Measurements from ENCODE around the gene CHFR.
"Not testable (repeated sequence)": the region's sequence is repeated elsewhere in the genome, so short reads cannot be mapped to it uniquely, and the experiment has no call there.

Gene CHFR

DNA sequence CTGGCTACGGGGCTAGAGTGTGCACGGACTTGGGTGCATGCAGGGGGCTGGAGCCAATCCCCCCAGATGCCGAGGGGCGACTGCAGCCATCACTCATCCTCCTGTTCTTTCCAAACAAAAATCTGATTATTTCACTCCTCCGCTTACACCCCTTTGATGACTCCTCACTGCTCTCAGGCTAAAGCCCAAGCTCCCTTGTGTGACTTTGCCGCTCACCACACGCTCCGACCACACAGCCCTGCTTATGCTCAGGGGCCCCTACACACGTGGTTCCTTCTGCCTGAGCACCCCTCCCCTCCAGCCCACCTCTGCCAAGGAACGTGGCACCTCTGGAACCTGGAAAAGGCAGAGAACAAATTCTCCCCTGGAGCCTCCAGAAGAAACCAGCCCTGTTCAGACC is 13.7 kb downstream of the CHFR start:
- DNase-seq, result no peak

- peak; percentile 18 to 46 for DNase-seq
These were observed 14.4 kb downstream of the CHFR start for GRCh38 chr12:132872975-132873421.

GRCh38 chr12:132872073-132872855 is 15.1 kb downstream of the CHFR start:
- DNase-seq, result no peak

DNA sequence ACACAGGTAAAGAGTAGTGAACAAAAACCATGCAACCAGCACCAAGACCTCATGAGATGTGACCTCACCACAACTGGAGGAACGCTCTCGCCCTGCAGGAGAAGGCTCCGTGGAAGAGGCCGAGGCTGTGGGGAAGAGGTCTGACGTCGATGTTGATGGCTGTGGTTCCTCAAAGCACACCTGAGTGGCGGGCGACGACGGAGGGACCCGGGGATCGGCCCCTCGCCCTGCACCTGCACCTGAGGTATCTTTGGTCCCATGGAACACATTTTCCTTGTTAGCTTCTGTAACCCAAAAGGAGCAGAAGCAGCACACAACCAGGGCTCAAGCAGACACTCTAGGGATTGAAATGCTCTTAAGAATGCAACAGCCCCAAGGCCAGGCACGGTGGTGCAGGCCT is 17.9 kb downstream of the CHFR start:
- no peak for DNase-seq

GRCh38 chr12:132866251-132866828 is 21.1 kb downstream of the CHFR start:
- no peak for DNase-seq

DNA sequence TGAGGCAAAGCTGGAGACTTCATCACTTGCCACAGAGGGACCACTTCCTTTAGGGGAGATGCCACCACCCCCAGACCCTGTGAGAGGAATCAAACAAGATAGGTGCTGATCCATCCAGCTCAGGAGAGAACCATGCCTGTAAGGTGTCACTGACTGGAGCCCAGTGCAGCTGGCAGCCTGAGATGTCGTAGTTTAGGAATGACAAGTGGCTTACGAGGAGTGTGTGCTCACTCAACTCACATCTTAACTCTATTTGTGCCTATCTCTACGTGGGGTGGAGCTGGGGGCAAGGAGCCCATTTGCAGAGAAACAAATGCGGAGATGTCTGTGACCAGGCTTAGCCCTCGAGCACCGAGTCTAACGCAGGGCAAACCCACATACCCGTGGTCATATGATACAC is 25.8 kb downstream of the CHFR start:
- no peak for DNase-seq

DNA sequence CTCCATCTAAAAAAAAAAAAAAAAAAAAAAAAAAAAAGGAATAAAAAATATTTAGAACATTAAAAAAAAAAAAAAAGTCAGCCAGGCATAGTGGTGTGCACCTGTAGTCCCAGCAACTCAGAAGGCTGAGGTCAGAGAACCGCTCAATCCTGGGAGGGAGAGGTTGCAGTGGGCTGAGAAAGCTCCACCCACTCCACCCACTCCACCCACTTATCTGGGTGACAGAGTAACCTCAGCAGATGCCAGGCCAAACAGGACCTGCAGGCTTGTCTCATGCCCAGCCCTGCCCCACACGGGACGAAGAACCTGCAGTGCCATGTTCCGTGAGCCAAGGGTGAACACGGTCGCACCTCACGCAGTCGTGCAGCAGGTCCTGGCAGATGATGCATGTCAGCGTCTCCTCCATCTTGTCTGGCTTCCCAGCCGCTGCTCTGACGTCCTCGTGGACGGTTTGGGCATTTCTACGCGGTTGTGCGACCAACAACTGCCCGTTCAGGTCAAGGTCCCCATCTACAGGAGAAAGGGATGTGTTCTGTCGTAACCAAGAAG is 28.6 kb downstream of the CHFR start:
- no peak for DNase-seq

DNA sequence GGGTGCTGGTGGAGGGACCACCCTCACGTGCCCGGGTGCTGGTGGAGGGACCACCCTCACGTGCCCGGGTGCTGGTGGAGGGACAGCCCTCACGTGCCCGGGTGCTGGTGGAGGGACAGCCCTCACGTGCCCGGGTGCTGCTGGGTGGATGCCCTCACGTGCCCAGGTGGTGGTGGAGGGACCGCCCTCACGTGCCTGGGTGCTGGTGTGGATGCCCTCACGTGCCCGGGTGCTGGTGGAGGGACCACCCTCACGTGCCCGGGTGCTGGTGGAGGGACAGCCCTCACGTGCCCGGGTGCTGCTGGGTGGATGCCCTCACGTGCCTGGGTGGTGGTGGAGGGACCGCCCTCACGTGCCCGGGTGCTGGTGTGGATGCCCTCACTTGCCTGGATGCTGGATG is 30.4 kb downstream of the CHFR start:
- not testable (repeated sequence) for DNase-seq

DNA sequence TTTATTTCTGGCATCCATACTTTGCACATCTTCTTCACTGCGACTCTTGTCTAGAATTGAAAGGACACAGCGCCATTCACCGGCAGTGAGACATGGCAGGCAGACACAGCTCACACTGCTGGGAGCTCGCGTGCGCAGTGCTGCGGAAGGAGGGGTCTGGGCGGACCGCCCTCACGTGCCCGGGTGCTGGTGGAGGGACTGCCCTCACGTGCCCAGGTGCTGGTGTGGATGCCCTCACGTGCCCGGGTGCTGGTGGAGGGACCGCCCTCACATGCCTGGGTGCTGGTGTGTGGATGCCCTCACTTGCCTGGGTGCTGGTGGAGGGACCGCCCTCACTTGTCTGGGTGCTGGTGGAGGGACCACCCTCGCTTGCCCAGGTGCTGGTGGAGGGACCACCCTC is 30.8 kb downstream of the CHFR start:
- no peak for DNase-seq

DNA sequence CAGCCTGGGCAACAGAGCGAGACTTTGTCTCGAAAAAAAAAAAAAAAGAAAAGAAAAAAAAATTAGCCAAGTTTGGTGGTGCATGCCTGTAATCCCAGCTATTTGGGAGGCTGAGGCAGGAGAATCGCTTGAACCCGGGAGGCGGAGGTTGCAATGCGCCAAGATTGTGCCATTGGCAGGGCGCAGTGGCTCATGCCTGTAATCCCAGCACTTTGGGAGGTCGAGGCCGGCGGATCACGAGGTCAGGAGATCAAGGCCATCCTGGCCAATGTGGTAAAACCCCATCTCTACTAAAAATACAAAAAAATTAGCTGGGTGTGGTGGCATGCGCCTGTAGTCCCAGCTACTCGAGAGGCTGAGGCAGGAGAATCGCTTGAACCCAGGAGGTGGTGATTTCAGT is 32.2 kb downstream of the CHFR start:
- DNase-seq, result not testable (repeated sequence)

DNA sequence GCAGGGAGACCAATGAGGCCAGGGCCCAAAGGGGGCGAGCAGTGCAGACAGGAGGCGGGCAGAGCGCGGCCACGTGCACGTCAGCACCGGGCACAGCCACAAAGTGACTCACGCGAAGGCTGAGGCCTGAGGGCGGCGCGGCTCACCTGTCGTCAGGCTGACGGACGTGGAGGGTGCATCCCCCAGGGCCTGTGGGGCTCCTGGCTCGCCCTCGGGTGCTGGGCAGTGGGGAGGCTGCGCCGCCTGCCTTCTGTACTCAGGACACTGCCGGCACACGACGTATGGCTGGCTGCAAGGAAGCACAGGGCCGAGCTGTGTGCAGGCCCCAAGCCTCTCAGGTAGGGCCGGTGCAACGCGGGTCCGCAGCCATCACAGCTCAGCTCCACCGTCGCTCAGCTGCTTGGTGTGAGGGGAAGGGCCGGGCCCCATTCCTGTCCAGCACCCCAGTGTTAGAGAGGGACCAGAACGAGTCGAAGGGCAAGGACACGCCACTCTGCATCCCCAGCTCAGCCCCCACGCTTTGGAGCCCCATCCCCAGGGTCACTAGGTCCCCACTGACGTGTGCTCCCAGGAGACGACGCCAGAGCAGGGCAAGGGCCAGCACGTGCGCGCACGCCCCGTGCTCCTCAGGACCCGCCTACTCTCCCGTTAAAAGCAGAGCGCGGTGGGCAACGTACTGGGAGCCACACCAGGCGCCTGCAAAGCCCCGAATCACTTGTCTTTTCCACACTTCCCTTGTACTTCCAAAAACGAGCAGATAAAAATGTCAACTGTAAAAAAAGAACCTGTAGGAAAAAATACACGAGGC is 33.9 kb downstream of the CHFR start:
- no peak for DNase-seq

- no peak for DNase-seq
These were observed 34.9 kb downstream of the CHFR start for GRCh38 chr12:132852496-132852895.

DNA sequence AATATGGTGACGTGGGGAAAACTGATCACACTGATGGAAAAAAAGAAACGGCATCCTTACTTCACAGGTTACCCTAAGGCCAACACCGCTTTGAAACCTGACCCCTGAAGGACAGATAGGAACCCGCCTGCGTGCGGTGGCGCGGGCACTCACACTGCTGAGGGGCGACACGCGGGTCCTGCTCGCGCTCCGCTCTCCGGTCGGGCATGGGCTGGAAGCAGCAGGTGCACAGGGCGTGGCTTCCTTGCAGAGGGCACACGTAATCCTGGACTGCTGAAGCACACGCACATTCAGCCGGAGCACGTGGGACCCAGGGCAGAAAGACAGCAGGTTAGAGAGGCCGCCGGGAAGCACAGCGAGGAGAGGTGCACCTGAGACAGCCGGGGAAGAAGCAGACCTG is 35.9 kb downstream of the CHFR start:
- DNase-seq, result no peak

DNA sequence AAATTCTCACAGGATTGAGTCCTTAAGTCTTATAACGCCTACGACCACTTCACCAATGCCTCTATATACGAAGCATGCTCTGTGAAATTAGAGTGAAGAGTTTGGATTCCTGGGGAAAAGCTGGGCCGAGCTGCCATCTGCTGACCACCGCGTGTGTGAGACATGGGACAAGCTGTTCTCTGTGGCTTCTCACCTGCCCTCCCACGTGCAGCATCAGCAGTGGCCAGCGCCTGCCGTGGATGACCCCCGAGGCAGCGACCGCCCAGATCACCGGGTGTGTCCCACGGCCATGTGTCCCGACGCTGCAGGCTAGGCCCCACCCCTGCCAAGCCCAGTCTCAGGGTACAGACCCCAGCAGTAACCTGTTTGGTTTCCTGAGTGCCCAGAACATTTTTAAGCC is 37.1 kb downstream of the CHFR start:
- DNase-seq, result no peak

GRCh38 chr12:132848521-132848920 is 38.9 kb downstream of the CHFR start:
- no peak for DNase-seq

GRCh38 chr12:132847363-132848356 is 39.7 kb downstream of the CHFR start:
- DNase-seq, result peak in 1 of 2 donors; percentile 15

DNA sequence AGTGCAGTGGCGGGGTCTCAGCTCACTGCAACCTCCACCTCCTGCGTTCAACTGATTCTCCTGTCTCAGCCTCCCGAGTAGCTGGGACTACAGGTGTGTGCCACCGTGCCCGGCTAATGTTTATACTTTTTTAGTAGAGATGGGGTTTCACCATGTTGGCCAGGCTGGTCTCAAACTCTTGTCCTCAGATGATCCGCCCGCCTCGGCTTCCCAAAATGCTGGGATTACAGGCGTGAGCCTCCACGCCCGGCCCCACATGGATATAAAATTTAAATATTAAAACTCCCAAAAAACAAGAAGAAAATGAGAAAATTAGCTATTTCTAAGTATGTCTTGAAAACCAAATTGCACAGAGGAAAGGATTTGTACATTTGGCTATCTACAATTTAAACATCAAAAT is 42.7 kb downstream of the CHFR start:
- DNase-seq, result not testable (repeated sequence)

GRCh38 chr12:132842449-132843045 is 44.9 kb downstream of the CHFR start:
- no peak for DNase-seq

DNA sequence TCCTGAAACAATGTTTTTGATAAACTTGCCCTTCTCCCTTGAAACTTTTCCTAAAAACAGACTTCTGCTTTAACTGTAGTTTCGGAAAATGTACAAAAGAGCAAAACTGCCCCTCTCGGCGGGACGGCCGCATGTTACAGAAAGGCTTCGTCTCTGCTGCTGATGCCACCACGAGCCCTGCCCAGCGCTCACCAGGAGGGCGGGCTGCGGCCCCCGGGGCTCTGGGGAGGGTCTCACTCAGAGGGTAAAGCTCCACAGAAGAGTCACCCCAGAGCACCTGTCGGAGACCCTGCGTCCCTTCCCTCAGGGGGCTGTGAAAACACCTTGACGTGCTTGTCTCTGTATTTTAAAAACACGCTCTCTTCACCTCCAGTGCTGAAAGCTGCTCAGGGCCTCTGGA is 46.3 kb downstream of the CHFR start:
- no peak for DNase-seq

GRCh38 chr12:132840536-132840935 is 46.9 kb downstream of the CHFR start:
- no peak for DNase-seq

DNA sequence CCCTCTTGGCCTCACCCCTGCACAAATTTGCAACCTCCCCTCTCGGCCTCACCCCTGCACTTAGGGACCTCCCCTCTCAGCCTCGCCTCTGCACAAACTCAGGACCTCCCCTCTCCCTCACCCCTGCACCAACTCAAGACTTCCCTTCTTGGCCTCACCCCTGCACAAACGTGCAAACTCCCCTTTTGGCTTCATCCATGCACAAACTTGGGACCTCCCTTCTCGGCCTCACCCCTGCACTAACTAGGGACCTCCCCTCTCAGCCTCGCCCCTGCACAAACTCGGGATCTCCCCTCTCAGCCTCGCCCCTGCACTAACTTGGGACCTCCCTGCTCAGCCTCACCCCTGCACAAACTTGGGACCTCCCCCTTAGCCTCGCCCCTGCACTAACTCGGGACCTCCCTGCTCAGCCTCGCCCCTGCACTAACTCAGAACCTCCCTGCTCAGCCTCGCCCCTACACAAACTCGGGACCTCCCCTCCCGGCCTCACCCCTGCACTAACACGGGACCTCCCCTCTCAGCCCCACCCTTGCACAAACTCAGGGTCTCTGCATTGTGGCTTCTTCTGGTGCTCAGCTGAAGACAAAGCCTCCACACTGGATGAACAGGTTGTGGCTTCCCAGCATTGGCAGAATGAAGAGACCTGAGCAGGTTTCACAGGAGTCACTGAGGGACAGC is 47.7 kb downstream of the CHFR start:
- DNase-seq, result no peak

All from CD4-positive, alpha-beta T cell treated with Interferon alpha-2 for 1 hour (primary cell).